MCF 10A (cell line): ENCODE measurements around the gene LYAR. TPM values are rescaled to one million over a fixed set of nuclear protein-coding genes. Genes with fewer than 3 reads are reported as not detected.

Experiments
- BruUV-seq: library from RNA; stranded (reverse); fragments of 400-500 nt; replicated peaks from 2 replicates; lab custom pipeline; 2021; lab: Mats Ljungman, UMichigan
- CTCF ChIA-PET: fragments of 300-600 bp; sonication (Branson Sonifier 250); formaldehyde crosslinking; extraction: SDS; loops from one replicate; lab custom pipeline; 2021; ENCODE audit warnings: antibody characterized with exemption, inconsistent platforms; lab: Yijun Ruan, JAX
- POLR2A ChIA-PET: fragments of 300-600, 350-650 bp; sonication (Branson Sonifier 250); formaldehyde crosslinking; extraction: SDS; loops from one replicate; lab custom pipeline; 2020; ENCODE audit warnings: antibody characterized with exemption, inconsistent platforms; lab: Yijun Ruan, JAX
- DNase-seq: peaks from one replicate; pipeline ENCODE4 v3.0.0-alpha.2; 2018; ENCODE audit not compliant: unreplicated experiment
- H3K27ac Mint-ChIP-seq: one replicate; pipeline ENCODE4 v1.8.0; 2022; ENCODE audit warnings: mild to moderate bottlenecking, low read depth, mixed read lengths; ENCODE audit not compliant: unreplicated experiment
- H3K27me3 Mint-ChIP-seq: one replicate; pipeline ENCODE4 v1.8.0; 2022; ENCODE audit warnings: mixed read lengths; ENCODE audit not compliant: insufficient read depth, unreplicated experiment
- H3K36me3 Mint-ChIP-seq: one replicate; pipeline ENCODE4 v1.8.0; 2022; ENCODE audit warnings: mild to moderate bottlenecking, moderate library complexity, mixed read lengths; ENCODE audit not compliant: insufficient read depth, unreplicated experiment
- H3K4me1 Mint-ChIP-seq: one replicate; pipeline ENCODE4 v1.8.0; 2022; ENCODE audit warnings: mixed read lengths; ENCODE audit not compliant: insufficient read depth, unreplicated experiment
- H3K4me3 Mint-ChIP-seq: one replicate; pipeline ENCODE4 v1.8.0; 2022; ENCODE audit warnings: mild to moderate bottlenecking, moderate library complexity, mixed read lengths; ENCODE audit not compliant: unreplicated experiment
- H3K9me3 Mint-ChIP-seq: one replicate; pipeline ENCODE4 v1.8.0; 2022; ENCODE audit warnings: mixed read lengths; ENCODE audit not compliant: unreplicated experiment
- intact Hi-C: fragments of 100-400 bp; cut with micrococcal nuclease; formaldehyde crosslinking; loops from 2 replicates; pipeline ENCODE4 v1.14.1; 2022
- total RNA-seq: library from RNA; stranded (reverse); gene quantifications from 2 replicates; pipeline ENCODE4 v1.2.3, GENCODE V29; 2022
- TF ChIP-seq, protein P1 (sequence below): fragments of 200-600 bp; IDR thresholded peaks from one replicate; pipeline ENCODE4 v1.8.0; 2022; ENCODE audit warnings: antibody characterized with exemption, mild to moderate bottlenecking; ENCODE audit not compliant: unreplicated experiment

Gene LYAR
- total RNA-seq, 1 experiment from 2014 or later, result 79.6 TPM

DNA sequence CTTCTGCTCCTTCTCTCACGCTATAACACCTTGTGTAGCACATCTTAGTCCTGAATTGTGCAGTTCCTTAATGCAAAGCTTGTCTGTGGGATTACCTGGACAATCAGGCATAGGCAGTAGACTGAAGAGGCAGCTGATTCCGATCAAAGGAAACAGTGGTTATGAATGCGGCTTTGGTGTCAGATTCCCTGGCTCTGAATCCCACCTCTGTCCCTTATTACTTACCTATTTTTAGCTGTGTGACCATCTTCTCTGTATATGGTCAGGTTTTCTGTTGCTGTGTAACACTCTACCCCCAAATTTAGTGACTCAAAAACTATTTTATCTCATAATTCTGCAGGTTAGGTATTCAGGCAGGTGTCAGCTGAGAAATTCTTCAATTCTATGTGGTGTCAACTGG, 3.3 kb upstream of the LYAR start:
- ChIA-PET CTCF (interaction anchor here (0.8 to 1.4 kb wide), 3 partner anchors 10 to 42 kb away, joined by 3 read pairs; no protein-coding TSS in a partner anchor), POLR2A (interaction anchor here (0.6 to 0.8 kb wide), 2 partner anchors 94 to 310 kb away, joined by 3 to 5 read pairs; partner anchors contain the start of gene NSG1)
- Mint-ChIP-seq H3K27me3 (no peaks in the 10 kb centered on the region), H3K9me3 (no peaks in the 10 kb centered on the region), H3K27ac (no peak overlapping the region), H3K4me1 (peaks cover 28% of the 10 kb centered on the region), H3K4me3 (no peak overlapping the region), H3K36me3 (peaks cover 5% of the 10 kb centered on the region)
- intact Hi-C loops, result no loop called here
- DNase-seq, result no peak
- no TSS peak for BruUV-seq
- TF ChIP-seq, protein P1, sequence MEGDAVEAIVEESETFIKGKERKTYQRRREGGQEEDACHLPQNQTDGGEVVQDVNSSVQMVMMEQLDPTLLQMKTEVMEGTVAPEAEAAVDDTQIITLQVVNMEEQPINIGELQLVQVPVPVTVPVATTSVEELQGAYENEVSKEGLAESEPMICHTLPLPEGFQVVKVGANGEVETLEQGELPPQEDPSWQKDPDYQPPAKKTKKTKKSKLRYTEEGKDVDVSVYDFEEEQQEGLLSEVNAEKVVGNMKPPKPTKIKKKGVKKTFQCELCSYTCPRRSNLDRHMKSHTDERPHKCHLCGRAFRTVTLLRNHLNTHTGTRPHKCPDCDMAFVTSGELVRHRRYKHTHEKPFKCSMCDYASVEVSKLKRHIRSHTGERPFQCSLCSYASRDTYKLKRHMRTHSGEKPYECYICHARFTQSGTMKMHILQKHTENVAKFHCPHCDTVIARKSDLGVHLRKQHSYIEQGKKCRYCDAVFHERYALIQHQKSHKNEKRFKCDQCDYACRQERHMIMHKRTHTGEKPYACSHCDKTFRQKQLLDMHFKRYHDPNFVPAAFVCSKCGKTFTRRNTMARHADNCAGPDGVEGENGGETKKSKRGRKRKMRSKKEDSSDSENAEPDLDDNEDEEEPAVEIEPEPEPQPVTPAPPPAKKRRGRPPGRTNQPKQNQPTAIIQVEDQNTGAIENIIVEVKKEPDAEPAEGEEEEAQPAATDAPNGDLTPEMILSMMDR, result no peak

GRCh38 chr4:4289597-4289940, 385 bp downstream of the LYAR start:
- Mint-ChIP-seq H3K27me3 (no peaks in the 10 kb centered on the region), H3K36me3 (peaks cover 20% of the 10 kb centered on the region), H3K27ac (peak overlapping the region; percentile 92), H3K4me1 (peaks cover 41% of the 10 kb centered on the region), H3K4me3 (peak overlapping the region; percentile 96), H3K9me3 (no peaks in the 10 kb centered on the region)
- TF ChIP-seq, protein P1, result no peak
- intact Hi-C loops, result no loop called here
- BruUV-seq, result TSS peak; percentile 66
- POLR2A ChIA-PET, result interaction anchor here (0.7 to 1.8 kb wide), 14 partner anchors 10 to 900 kb away, joined by 3 to 11 read pairs (median 4); partner anchors contain the start of genes STX18 and TMEM128
- peak; percentile 20 for DNase-seq
- CTCF ChIA-PET, result no interaction called here

- no peak for DNase-seq
- Mint-ChIP-seq H3K27ac (peak overlapping the region; percentile 92), H3K27me3 (no peaks in the 10 kb centered on the region), H3K36me3 (peaks cover 25% of the 10 kb centered on the region), H3K4me3 (peak overlapping the region; percentile 96), H3K4me1 (peaks cover 41% of the 10 kb centered on the region), H3K9me3 (no peaks in the 10 kb centered on the region)
- CTCF ChIA-PET, result interaction anchor here (1.0 kb wide), 1 partner anchor 15 kb away, joined by 3 read pairs; no protein-coding TSS in a partner anchor
- intact Hi-C loops, result no loop called here
- TF ChIP-seq, protein P1, result no peak
- BruUV-seq, result no TSS peak
- POLR2A ChIA-PET, result interaction anchor here (2.5 kb wide), 1 partner anchor 41 kb away, joined by 7 read pairs; the partner anchor contains the start of gene TMEM128
Measured at GRCh38 chr4:4289055-4289454, 899 bp downstream of the LYAR start.

DNA sequence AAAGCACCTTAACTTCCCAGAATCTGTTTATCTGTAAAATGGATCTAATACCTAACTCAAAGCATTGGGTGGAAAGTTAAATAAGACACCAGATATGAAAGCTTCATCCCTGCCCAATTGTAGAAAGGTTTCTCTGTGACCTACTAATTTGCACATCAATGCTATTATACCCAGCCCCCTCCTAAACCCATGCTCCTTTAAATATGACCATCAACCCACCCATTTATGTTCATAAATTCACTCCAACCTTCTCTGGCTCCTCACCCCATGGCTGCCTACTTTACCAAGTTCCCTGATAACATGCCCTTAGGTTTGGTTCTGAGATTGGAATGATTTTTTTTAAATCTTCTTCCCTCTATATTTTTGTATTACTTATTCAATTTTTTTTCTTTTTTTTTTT, 1.9 kb downstream of the LYAR start:
- no peak for DNase-seq
- no TSS peak for BruUV-seq
- TF ChIP-seq, protein P1, result no peak
- ChIA-PET POLR2A (interaction anchor here (0.8 to 2.5 kb wide), 2 partner anchors 14 to 40 kb away, joined by 3 to 7 read pairs; partner anchors contain the start of gene TMEM128), CTCF (interaction anchor here (0.5 to 1.0 kb wide), 2 partner anchors 14 to 149 kb away, joined by 3 read pairs; no protein-coding TSS in a partner anchor)
- intact Hi-C loops, result no loop called here
- Mint-ChIP-seq H3K36me3 (peaks cover 34% of the 10 kb centered on the region), H3K27ac (peak overlapping the region; percentile 92), H3K4me1 (peaks cover 41% of the 10 kb centered on the region), H3K9me3 (no peaks in the 10 kb centered on the region), H3K4me3 (no peak overlapping the region), H3K27me3 (no peaks in the 10 kb centered on the region)
